ENCODE measurements around the gene CXXC5. TPM values are rescaled to one million over a fixed set of nuclear protein-coding genes. Genes with fewer than 3 reads are reported as not detected.

CXXC5 gene
- total RNA-seq, 1 donor from 2014 or later = 37.3 TPM

- peaks cover 11% of the 10 kb centered on the region for H3K27me3 Mint-ChIP-seq (ENCODE audit: unreplicated experiment)
- H3K4me1 Mint-ChIP-seq (ENCODE audit: unreplicated experiment) = peaks cover 21% of the 10 kb centered on the region
- peaks cover 4% of the 10 kb centered on the region for H3K36me3 Mint-ChIP-seq (ENCODE audit: low read depth, unreplicated experiment)
- H3K4me3 Mint-ChIP-seq (ENCODE audit: unreplicated experiment) = no peak overlapping the region
- no peak overlapping the region for H3K27ac Mint-ChIP-seq (ENCODE audit: unreplicated experiment)
- TF ChIP-seq, protein P1, sequence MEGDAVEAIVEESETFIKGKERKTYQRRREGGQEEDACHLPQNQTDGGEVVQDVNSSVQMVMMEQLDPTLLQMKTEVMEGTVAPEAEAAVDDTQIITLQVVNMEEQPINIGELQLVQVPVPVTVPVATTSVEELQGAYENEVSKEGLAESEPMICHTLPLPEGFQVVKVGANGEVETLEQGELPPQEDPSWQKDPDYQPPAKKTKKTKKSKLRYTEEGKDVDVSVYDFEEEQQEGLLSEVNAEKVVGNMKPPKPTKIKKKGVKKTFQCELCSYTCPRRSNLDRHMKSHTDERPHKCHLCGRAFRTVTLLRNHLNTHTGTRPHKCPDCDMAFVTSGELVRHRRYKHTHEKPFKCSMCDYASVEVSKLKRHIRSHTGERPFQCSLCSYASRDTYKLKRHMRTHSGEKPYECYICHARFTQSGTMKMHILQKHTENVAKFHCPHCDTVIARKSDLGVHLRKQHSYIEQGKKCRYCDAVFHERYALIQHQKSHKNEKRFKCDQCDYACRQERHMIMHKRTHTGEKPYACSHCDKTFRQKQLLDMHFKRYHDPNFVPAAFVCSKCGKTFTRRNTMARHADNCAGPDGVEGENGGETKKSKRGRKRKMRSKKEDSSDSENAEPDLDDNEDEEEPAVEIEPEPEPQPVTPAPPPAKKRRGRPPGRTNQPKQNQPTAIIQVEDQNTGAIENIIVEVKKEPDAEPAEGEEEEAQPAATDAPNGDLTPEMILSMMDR (IDR thresholded peaks at IDR 0.05; ENCODE audit: unreplicated experiment) = no peak
- DNase-seq (ENCODE audit: low spot score) = peak; percentile 71
- no peaks in the 10 kb centered on the region for H3K9me3 Mint-ChIP-seq (ENCODE audit: unreplicated experiment)
These were observed 50.5 kb downstream of the CXXC5 start for GRCh38 chr5:139698490-139699146.

GRCh38 chr5:139699351-139699750 lies 51.2 kb downstream of the CXXC5 start:
- TF ChIP-seq, protein P1 (IDR thresholded peaks at IDR 0.05; ENCODE audit: unreplicated experiment) = no peak
- peaks cover 11% of the 10 kb centered on the region for H3K27me3 Mint-ChIP-seq (ENCODE audit: unreplicated experiment)
- H3K36me3 Mint-ChIP-seq (ENCODE audit: low read depth, unreplicated experiment) = peaks cover 4% of the 10 kb centered on the region
- DNase-seq (ENCODE audit: low spot score) = no peak
- H3K4me1 Mint-ChIP-seq (ENCODE audit: unreplicated experiment) = peaks cover 21% of the 10 kb centered on the region
- no peaks in the 10 kb centered on the region for H3K9me3 Mint-ChIP-seq (ENCODE audit: unreplicated experiment)
- no peak overlapping the region for H3K4me3 Mint-ChIP-seq (ENCODE audit: unreplicated experiment)
- no peak overlapping the region for H3K27ac Mint-ChIP-seq (ENCODE audit: unreplicated experiment)

DNA sequence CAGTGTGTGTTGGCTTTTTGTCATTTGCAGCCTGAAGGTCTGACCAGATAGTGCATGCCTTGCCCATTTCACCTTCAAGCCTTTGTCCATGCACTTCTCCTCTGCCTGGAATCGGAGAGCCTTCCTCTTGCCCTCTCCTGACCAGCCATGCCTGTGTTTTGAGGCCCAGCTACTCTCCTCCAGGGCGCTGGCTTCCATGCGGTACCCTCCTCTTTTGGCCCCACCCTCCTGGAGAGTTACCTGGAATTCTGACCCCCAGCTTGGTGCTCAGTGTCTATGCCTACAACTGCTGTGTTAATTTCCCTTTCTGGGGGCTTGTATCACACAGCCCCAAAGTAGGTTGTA lies 52.5 kb downstream of the CXXC5 start:
- H3K36me3 Mint-ChIP-seq (ENCODE audit: low read depth, unreplicated experiment) = peaks cover 4% of the 10 kb centered on the region
- DNase-seq (ENCODE audit: low spot score) = no peak
- TF ChIP-seq, protein P1 (IDR thresholded peaks at IDR 0.05; ENCODE audit: unreplicated experiment) = no peak
- no peak overlapping the region for H3K27ac Mint-ChIP-seq (ENCODE audit: unreplicated experiment)
- H3K9me3 Mint-ChIP-seq (ENCODE audit: unreplicated experiment) = no peaks in the 10 kb centered on the region
- H3K4me1 Mint-ChIP-seq (ENCODE audit: unreplicated experiment) = peaks cover 26% of the 10 kb centered on the region
- no peak overlapping the region for H3K4me3 Mint-ChIP-seq (ENCODE audit: unreplicated experiment)
- H3K27me3 Mint-ChIP-seq (ENCODE audit: unreplicated experiment) = peaks cover 8% of the 10 kb centered on the region

DNA sequence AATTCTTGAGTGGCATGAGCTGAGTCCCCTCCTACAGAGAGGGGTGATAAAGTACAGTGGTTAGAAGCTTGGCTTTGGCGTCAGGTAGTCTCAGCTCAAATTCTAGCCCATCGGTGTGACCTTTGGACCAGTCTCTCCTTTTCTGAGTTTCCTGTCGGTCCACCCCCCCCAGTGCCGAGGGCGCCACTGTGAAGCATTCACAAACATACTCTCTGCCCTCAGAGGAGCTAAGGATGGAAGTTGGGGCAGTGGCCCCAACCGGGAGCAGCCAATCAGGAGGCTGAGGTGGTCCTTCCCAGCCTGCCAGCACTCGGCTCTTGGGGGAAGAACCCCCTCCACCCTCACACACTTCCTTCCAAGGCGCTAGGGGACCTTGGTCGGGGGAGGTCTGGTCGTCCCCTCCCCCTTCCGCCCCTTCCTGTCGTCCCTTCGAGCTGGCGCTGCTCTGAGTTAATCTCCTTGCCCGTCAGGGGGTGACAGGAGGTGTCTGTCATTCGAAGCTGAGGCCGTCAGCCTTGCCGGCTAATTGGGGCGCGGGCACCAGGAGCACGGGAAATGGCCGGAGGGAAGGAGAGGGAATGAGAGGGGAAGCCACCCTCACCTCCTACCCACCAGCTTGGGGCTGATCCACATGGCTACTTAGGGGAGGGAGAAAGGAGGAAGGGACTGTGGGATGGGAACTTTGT lies 53.0 kb downstream of the CXXC5 start:
- Mint-ChIP-seq H3K27ac (ENCODE audit: unreplicated experiment) (no peak overlapping the region), H3K4me3 (ENCODE audit: unreplicated experiment) (no peak overlapping the region), H3K27me3 (ENCODE audit: unreplicated experiment) (peaks cover 8% of the 10 kb centered on the region), H3K36me3 (ENCODE audit: low read depth, unreplicated experiment) (peaks cover 4% of the 10 kb centered on the region), H3K9me3 (ENCODE audit: unreplicated experiment) (no peaks in the 10 kb centered on the region), H3K4me1 (ENCODE audit: unreplicated experiment) (peaks cover 31% of the 10 kb centered on the region)
- TF ChIP-seq, protein P1 (IDR thresholded peaks at IDR 0.05; ENCODE audit: unreplicated experiment) = no peak
- DNase-seq (ENCODE audit: low spot score) = no peak

- TF ChIP-seq, protein P1 (IDR thresholded peaks at IDR 0.05; ENCODE audit: unreplicated experiment) = no peak
- no peak overlapping the region for H3K27ac Mint-ChIP-seq (ENCODE audit: unreplicated experiment)
- H3K27me3 Mint-ChIP-seq (ENCODE audit: unreplicated experiment) = peaks cover 13% of the 10 kb centered on the region
- no peak overlapping the region for H3K4me3 Mint-ChIP-seq (ENCODE audit: unreplicated experiment)
- DNase-seq (ENCODE audit: low spot score) = no peak
- peaks cover 33% of the 10 kb centered on the region for H3K4me1 Mint-ChIP-seq (ENCODE audit: unreplicated experiment)
- H3K9me3 Mint-ChIP-seq (ENCODE audit: unreplicated experiment) = no peaks in the 10 kb centered on the region
- peaks cover 4% of the 10 kb centered on the region for H3K36me3 Mint-ChIP-seq (ENCODE audit: low read depth, unreplicated experiment)
These were observed 54.4 kb downstream of the CXXC5 start for GRCh38 chr5:139702548-139702947.

Data from endothelial cell (in vitro differentiated cells).